Vagina (tissue), 2 donors: ENCODE data around the gene ZNF780B. TPM values are rescaled to one million over a fixed set of nuclear protein-coding genes. Genes with fewer than 3 reads are reported as not detected.

Experiments used
- DNase-seq, 2 donors: peaks; one replicate each; pipeline ENCODE4 v3.0.0-alpha.2; 2017; ENCODE audit errors: extremely low spot score in 2 of 2
- H3K27ac ChIP-seq: fragments of 200-600 bp; sonication (generic); one replicate; pipeline ENCODE4 v1.5.1; 2019
- H3K27me3 ChIP-seq: fragments of 200-600 bp; sonication (generic); one replicate; pipeline ENCODE4 v1.5.1; 2019
- H3K36me3 ChIP-seq, 2 donors: fragments of 200-600 bp; sonication (generic); one replicate each; pipeline ENCODE4 v1.5.1; 2017 to 2019
- H3K4me1 ChIP-seq: fragments of 200-600 bp; sonication (generic); one replicate; pipeline ENCODE4 v1.5.1; 2019
- H3K4me3 ChIP-seq, 2 donors: fragments of 200-600 bp; sonication (generic); 1 replicate in 1 of 2; 2 replicates in 1 of 2; pipeline ENCODE4 v1.5.1; 2016 to 2019
- H3K9me3 ChIP-seq: fragments of 200-600 bp; sonication (generic); one replicate; pipeline ENCODE4 v1.5.1; 2019
- CTCF ChIP-seq, 3 experiments: fragments of 450-650 bp in 2 of 3; fragments of 200-600 bp in 1 of 3; sonication (generic) in 1 of 3; IDR thresholded peaks; one replicate each; pipeline ENCODE4 v1.5.1; 2017 to 2019; ENCODE audit warnings: antibody characterized with exemption in 3 of 3, mild to moderate bottlenecking in 2 of 3, moderate library complexity in 2 of 3
- POLR2A ChIP-seq, 2 donors: fragments of 450-650 bp; IDR thresholded peaks; one replicate each; pipeline ENCODE4 v1.6.1; 2017; ENCODE audit warnings: antibody characterized with exemption in 2 of 2, mild to moderate bottlenecking in 2 of 2, moderate library complexity in 2 of 2
- POLR2AphosphoS5 ChIP-seq, 2 donors: sonication (generic); formaldehyde crosslinking; IDR thresholded peaks; one replicate each; pipeline ENCODE4 v1.9.0; 2017; ENCODE audit warnings: antibody characterized with exemption in 2 of 2, mild to moderate bottlenecking in 2 of 2, low read depth in 1 of 2; ENCODE audit not compliant: insufficient read depth in 1 of 2
- intact Hi-C: fragments of 100-400 bp; cut with DNase I; formaldehyde crosslinking; loops from one replicate; pipeline ENCODE4 v1.15.1; 2023
- total RNA-seq: library from RNA; depleted of rRNA; stranded (reverse); fragments of >200 nt; gene quantifications from one replicate; pipeline ENCODE4 v1.2.3, GENCODE V29; 2016

Gene ZNF780B
- total RNA-seq, 1 donor from 2014 or later = 12.0 TPM

GRCh38 chr19:40006273-40006691, 49.7 kb downstream of the ZNF780B start:
- no peak overlapping the region for H3K27ac ChIP-seq
- no peak for DNase-seq
- H3K27me3 ChIP-seq = no peaks in the 10 kb centered on the region
- intact Hi-C loops = no loop called here
- no peak overlapping the region for H3K4me3 ChIP-seq
- H3K4me1 ChIP-seq = no peaks in the 10 kb centered on the region
- H3K9me3 ChIP-seq = no peaks in the 10 kb centered on the region
- H3K36me3 ChIP-seq = peaks cover under 1 to 41% of the 10 kb centered on the region in 2 donors
- no peak for TF ChIP-seq CTCF (IDR thresholded peaks at IDR 0.05)
- TF ChIP-seq POLR2AphosphoS5 (IDR thresholded peaks at IDR 0.05; ENCODE audit: insufficient read depth in 1 of 2, low read depth in 1 of 2) = no peak
- TF ChIP-seq POLR2A (IDR thresholded peaks at IDR 0.05) = no peak

GRCh38 chr19:40005691-40006272, 50.2 kb downstream of the ZNF780B start:
- H3K36me3 ChIP-seq = peaks cover 0 to 37% of the 10 kb centered on the region in 2 donors
- intact Hi-C loops = no loop called here
- no peak for DNase-seq
- no peaks in the 10 kb centered on the region for H3K9me3 ChIP-seq
- no peak overlapping the region for H3K4me3 ChIP-seq
- TF ChIP-seq CTCF (IDR thresholded peaks at IDR 0.05) (no peak), POLR2A (IDR thresholded peaks at IDR 0.05) (no peak), POLR2AphosphoS5 (IDR thresholded peaks at IDR 0.05; ENCODE audit: insufficient read depth in 1 of 2, low read depth in 1 of 2) (no peak)
- H3K27ac ChIP-seq = no peak overlapping the region
- no peaks in the 10 kb centered on the region for H3K4me1 ChIP-seq
- no peaks in the 10 kb centered on the region for H3K27me3 ChIP-seq

- no peak overlapping the region for H3K4me3 ChIP-seq
- TF ChIP-seq POLR2A (IDR thresholded peaks at IDR 0.05) = no peak
- no peak for TF ChIP-seq CTCF (IDR thresholded peaks at IDR 0.05)
- TF ChIP-seq POLR2AphosphoS5 (IDR thresholded peaks at IDR 0.05; ENCODE audit: insufficient read depth in 1 of 2, low read depth in 1 of 2) = no peak
- intact Hi-C loops = no loop called here
- H3K4me1 ChIP-seq = peaks cover 20% of the 10 kb centered on the region
- no peaks in the 10 kb centered on the region for H3K36me3 ChIP-seq
- no peak overlapping the region for H3K27ac ChIP-seq
- H3K27me3 ChIP-seq = no peaks in the 10 kb centered on the region
- no peaks in the 10 kb centered on the region for H3K9me3 ChIP-seq
- no peak for DNase-seq
These were observed 57.5 kb downstream of the ZNF780B start for GRCh38 chr19:39998501-39998900.

GRCh38 chr19:39997638-39998216, 58.3 kb downstream of the ZNF780B start:
- DNase-seq = no peak
- intact Hi-C loops = no loop called here
- peak overlapping the region; percentile 60 to 62 for H3K4me3 ChIP-seq
- TF ChIP-seq CTCF (IDR thresholded peaks at IDR 0.05) (no peak), POLR2AphosphoS5 (IDR thresholded peaks at IDR 0.05; ENCODE audit: insufficient read depth in 1 of 2, low read depth in 1 of 2) (no peak), POLR2A (IDR thresholded peaks at IDR 0.05) (no peak)
- H3K27me3 ChIP-seq = no peaks in the 10 kb centered on the region
- peak overlapping the region; percentile 60 for H3K27ac ChIP-seq
- peaks cover 20% of the 10 kb centered on the region for H3K4me1 ChIP-seq
- H3K36me3 ChIP-seq = no peaks in the 10 kb centered on the region
- H3K9me3 ChIP-seq = no peaks in the 10 kb centered on the region
